Osteoblast (primary cell): ENCODE data around the gene IL36RN. TPM values are rescaled to one million over a fixed set of nuclear protein-coding genes. Genes with fewer than 3 reads are reported as not detected.

Source experiments
- DNase-seq: peaks from one replicate; pipeline ENCODE4 v3.0.0; 2011; ENCODE audit warnings: low spot score, mixed read lengths; ENCODE audit not compliant: insufficient read length; ENCODE audit errors: missing footprints
- H2AFZ ChIP-seq: 2 replicates; pipeline ENCODE4 v1.6.0; 2011; ENCODE audit warnings: mild to moderate bottlenecking, low read length
- H3K27ac ChIP-seq: 2 replicates; pipeline ENCODE4 v1.5.1; 2011; ENCODE audit warnings: mild to moderate bottlenecking, low read depth, low read length, moderate library complexity
- H3K27me3 ChIP-seq: 2 replicates; pipeline ENCODE4 v1.6.0; 2012; ENCODE audit warnings: mild to moderate bottlenecking, control low read depth, inconsistent platforms, low read length, moderate library complexity; ENCODE audit not compliant: insufficient read depth
- H3K36me3 ChIP-seq: 2 replicates; pipeline ENCODE4 v1.5.1; 2011; ENCODE audit warnings: mild to moderate bottlenecking, low read length, control low read depth, moderate library complexity; ENCODE audit not compliant: insufficient read depth
- H3K4me1 ChIP-seq: 2 replicates; pipeline ENCODE4 v1.5.1; 2011; ENCODE audit warnings: mild to moderate bottlenecking, low read length, control low read depth, moderate library complexity; ENCODE audit not compliant: insufficient read depth
- H3K4me2 ChIP-seq: 2 replicates; pipeline ENCODE4 v1.6.0; 2011; ENCODE audit warnings: mild to moderate bottlenecking, low read length; ENCODE audit not compliant: insufficient read depth
- H3K4me3 ChIP-seq: fragments of 200-600 bp; sonication (generic); 3 replicates; pipeline ENCODE4 v1.5.1; 2012; ENCODE audit warnings: mild to moderate bottlenecking, low read length, inconsistent platforms; ENCODE audit not compliant: insufficient read depth
- H3K79me2 ChIP-seq: 2 replicates; pipeline ENCODE4 v1.6.0; 2012; ENCODE audit warnings: mild to moderate bottlenecking, low read length, control low read depth, inconsistent platforms; ENCODE audit not compliant: insufficient read depth
- H3K9me3 ChIP-seq: 2 replicates; pipeline ENCODE4 v1.5.1; 2011; ENCODE audit warnings: low read depth, low read length, control low read depth
- H4K20me1 ChIP-seq: 2 replicates; pipeline ENCODE4 v1.6.0; 2012; ENCODE audit warnings: mild to moderate bottlenecking, low read length, control low read depth; ENCODE audit not compliant: insufficient read depth
- CTCF ChIP-seq: IDR thresholded peaks from 2 replicates; pipeline ENCODE4 v1.5.1; 2011; ENCODE audit warnings: mild to moderate bottlenecking, low read depth, low read length, moderate library complexity; ENCODE audit errors: extremely low read depth
- total RNA-seq: library from RNA; depleted of rRNA; stranded (reverse); fragments of >200 nt; gene quantifications from 2 replicates; pipeline ENCODE4 v1.2.3, GENCODE V29; 2012

The IL36RN gene
- total RNA-seq, 1 donor = not detected

- H3K27me3 ChIP-seq = peaks cover 52% of the 10 kb centered on the region
Observed at GRCh38 chr2:113025737-113026136, 33.3 kb upstream of the IL36RN start.

GRCh38 chr2:113027691-113028090 lies 31.3 kb upstream of the IL36RN start:
- no peak for DNase-seq
- no peak overlapping the region for H3K27ac ChIP-seq
- H3K9me3 ChIP-seq = no peaks in the 10 kb centered on the region
- no peaks in the 10 kb centered on the region for H4K20me1 ChIP-seq
- TF ChIP-seq CTCF = no peak
- H3K4me2 ChIP-seq = no peak overlapping the region
- no peak overlapping the region for H2AFZ ChIP-seq
- H3K4me3 ChIP-seq = no peak overlapping the region
- peaks cover 65% of the 10 kb centered on the region for H3K27me3 ChIP-seq
- H3K4me1 ChIP-seq = no peaks in the 10 kb centered on the region
- H3K36me3 ChIP-seq = no peaks in the 10 kb centered on the region
- H3K79me2 ChIP-seq = no peaks in the 10 kb centered on the region

More at GRCh38 chr2:113025737-113026136, 33.3 kb upstream of the IL36RN start:
- no peak overlapping the region for H3K4me2 ChIP-seq
- no peaks in the 10 kb centered on the region for H3K9me3 ChIP-seq
- no peak for TF ChIP-seq CTCF
- H3K27ac ChIP-seq = no peak overlapping the region
- no peaks in the 10 kb centered on the region for H3K4me1 ChIP-seq
- no peak overlapping the region for H3K4me3 ChIP-seq
- H3K36me3 ChIP-seq = no peaks in the 10 kb centered on the region
- H4K20me1 ChIP-seq = no peaks in the 10 kb centered on the region
- no peak overlapping the region for H2AFZ ChIP-seq
- H3K79me2 ChIP-seq = no peaks in the 10 kb centered on the region
- DNase-seq = no peak

- Histone ChIP-seq H2AFZ (no peak overlapping the region), H3K36me3 (no peaks in the 10 kb centered on the region), H3K27ac (no peak overlapping the region), H4K20me1 (no peaks in the 10 kb centered on the region), H3K4me1 (no peaks in the 10 kb centered on the region), H3K4me3 (no peak overlapping the region), H3K79me2 (no peaks in the 10 kb centered on the region), H3K27me3 (peaks cover 62% of the 10 kb centered on the region), H3K4me2 (no peak overlapping the region), H3K9me3 (no peaks in the 10 kb centered on the region)
- DNase-seq = no peak
- no peak for TF ChIP-seq CTCF
Observed at GRCh38 chr2:113028112-113028511, 30.9 kb upstream of the IL36RN start.

- H3K4me3 ChIP-seq = no peak overlapping the region
Observed at GRCh38 chr2:113032737-113033136, 26.3 kb upstream of the IL36RN start.

More at GRCh38 chr2:113032737-113033136, 26.3 kb upstream of the IL36RN start:
- no peak for TF ChIP-seq CTCF
- H3K4me1 ChIP-seq = no peaks in the 10 kb centered on the region
- no peak overlapping the region for H3K27ac ChIP-seq
- DNase-seq = no peak
- H3K9me3 ChIP-seq = no peaks in the 10 kb centered on the region
- H3K27me3 ChIP-seq = peaks cover 48% of the 10 kb centered on the region
- no peak overlapping the region for H2AFZ ChIP-seq
- no peaks in the 10 kb centered on the region for H4K20me1 ChIP-seq
- no peak overlapping the region for H3K4me2 ChIP-seq
- no peaks in the 10 kb centered on the region for H3K79me2 ChIP-seq
- no peaks in the 10 kb centered on the region for H3K36me3 ChIP-seq
